ENCODE measurements around the gene AGAP1. TPM values are rescaled to one million over a fixed set of nuclear protein-coding genes. Genes with fewer than 3 reads are reported as not detected.

AGAP1 gene
- total and polyA plus RNA-seq, 7 donors: 4.2 to 21.6 (median 16.6) TPM

GRCh38 chr2:235780401-235780800 is 286.6 kb downstream of the AGAP1 start:
- H3K9me3 ChIP-seq: no peaks in the 10 kb centered on the region
- peaks cover 0 to 6% of the 10 kb centered on the region in 2 donors for H3K36me3 ChIP-seq (ENCODE audit: insufficient read depth in 1 of 2, low read depth in 1 of 2)
- no peak for ATAC-seq
- 94 to 95% (median 94%) methylated on average over 4 of the region's 4 CpGs for WGBS, 3 donors
- no peak overlapping the region for H3K4me3 ChIP-seq
- no peaks in the 10 kb centered on the region for H3K4me1 ChIP-seq
- H3K27me3 ChIP-seq (ENCODE audit: insufficient read depth in 3 of 3, low read length in 2 of 3): no peaks in the 10 kb centered on the region
- no peak for TF ChIP-seq CTCF (IDR thresholded peaks at IDR 0.05)
- H3K27ac ChIP-seq: no peak overlapping the region
- DNase-seq: no peak
- intact Hi-C loops (cut with DNase I): no loop called here

- no peaks in the 10 kb centered on the region for H3K27me3 ChIP-seq (ENCODE audit: insufficient read depth in 3 of 3, low read length in 2 of 3)
- no peaks in the 10 kb centered on the region for H3K9me3 ChIP-seq
- 83 to 98% (median 87%) methylated on average over 6 of the region's 6 CpGs for WGBS, 3 donors
- peaks cover 0 to 6% of the 10 kb centered on the region in 2 donors for H3K36me3 ChIP-seq (ENCODE audit: insufficient read depth in 1 of 2, low read depth in 1 of 2)
- DNase-seq (no peak), ATAC-seq (no peak)
- no peaks in the 10 kb centered on the region for H3K4me1 ChIP-seq
- H3K27ac ChIP-seq: no peak overlapping the region
- intact Hi-C loops (cut with DNase I): no loop called here
- H3K4me3 ChIP-seq: no peak overlapping the region
- no peak for TF ChIP-seq CTCF (IDR thresholded peaks at IDR 0.05)
Measured at GRCh38 chr2:235781775-235782174, 287.9 kb downstream of the AGAP1 start.

DNA sequence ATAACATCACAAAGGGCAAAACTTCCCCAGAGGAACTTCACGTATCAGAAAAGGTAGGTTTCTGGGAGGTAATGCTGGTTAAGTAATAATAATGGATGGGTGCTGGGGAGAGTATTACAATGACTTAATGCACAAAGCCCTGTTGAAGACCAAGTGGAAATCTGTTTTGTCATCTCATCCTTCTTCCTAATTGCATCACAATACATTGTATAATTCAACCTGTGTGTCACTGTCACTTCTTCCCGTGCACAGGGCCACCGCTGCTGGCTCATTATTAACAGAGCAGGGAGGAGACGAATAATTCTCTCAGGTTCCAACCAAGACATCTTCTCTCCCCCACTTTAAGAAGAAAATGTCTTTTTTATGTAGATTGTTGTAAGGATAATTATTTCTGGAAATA is 290.9 kb downstream of the AGAP1 start:
- DNase-seq: no peak
- no peaks in the 10 kb centered on the region for H3K9me3 ChIP-seq
- 94 to 95% (median 95%) methylated on average over 4 of the region's 4 CpGs for WGBS, 3 donors
- no peak for TF ChIP-seq CTCF (IDR thresholded peaks at IDR 0.05)
- H3K4me3 ChIP-seq: no peak overlapping the region
- H3K27me3 ChIP-seq (ENCODE audit: insufficient read depth in 3 of 3, low read length in 2 of 3): no peaks in the 10 kb centered on the region
- no peaks in the 10 kb centered on the region for H3K4me1 ChIP-seq
- no peak overlapping the region for H3K27ac ChIP-seq
- H3K36me3 ChIP-seq (ENCODE audit: insufficient read depth in 1 of 2, low read depth in 1 of 2): peaks cover 0 to 6% of the 10 kb centered on the region in 2 donors
- intact Hi-C loops (cut with DNase I): no loop called here
- no peak for ATAC-seq

- Histone ChIP-seq H3K27me3 (ENCODE audit: insufficient read depth in 3 of 3, low read length in 2 of 3) (no peaks in the 10 kb centered on the region), H3K36me3 (ENCODE audit: insufficient read depth in 1 of 2, low read depth in 1 of 2) (no peaks in the 10 kb centered on the region), H3K4me3 (no peak overlapping the region), H3K9me3 (no peaks in the 10 kb centered on the region), H3K27ac (no peak overlapping the region), H3K4me1 (no peaks in the 10 kb centered on the region)
- WGBS, 3 donors: 86 to 90% (median 88%) methylated on average over 4 of the region's 4 CpGs
- intact Hi-C loops (cut with DNase I): no loop called here
- DNase-seq (no peak), ATAC-seq (no peak)
- no peak for TF ChIP-seq CTCF (IDR thresholded peaks at IDR 0.05)
Measured at GRCh38 chr2:235789552-235789951, 295.7 kb downstream of the AGAP1 start.

DNA sequence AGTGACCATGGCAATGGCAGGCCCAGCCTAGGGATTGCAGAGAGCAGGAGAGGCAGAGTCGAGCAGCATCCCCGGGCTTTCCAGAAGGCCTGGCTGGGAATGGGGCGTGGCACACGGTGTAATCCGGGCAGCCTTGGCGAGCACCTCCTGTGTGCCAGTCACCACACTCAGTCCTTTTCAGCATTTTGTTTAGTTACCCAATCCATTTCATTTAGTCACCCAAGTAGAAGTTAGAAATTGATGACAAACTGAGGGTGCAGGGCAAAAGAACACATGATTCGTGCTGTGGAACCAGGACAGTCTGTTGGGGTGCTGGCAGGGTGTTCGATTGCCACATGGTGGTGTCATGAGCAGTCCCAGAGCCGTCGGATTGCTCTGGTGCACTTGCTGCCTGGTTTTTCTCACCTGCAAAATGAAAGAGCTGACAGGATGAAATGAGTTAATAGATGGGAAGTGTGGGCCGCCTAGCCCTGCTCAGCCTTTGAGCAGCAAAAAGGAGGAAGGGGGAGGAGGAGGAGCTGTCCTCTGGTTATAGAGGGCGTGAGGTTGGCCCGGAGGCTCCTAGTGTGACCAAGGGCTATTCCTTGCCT is 299.4 kb downstream of the AGAP1 start:
- Histone ChIP-seq H3K4me3 (no peak overlapping the region), H3K27me3 (ENCODE audit: insufficient read depth in 3 of 3, low read length in 2 of 3) (no peaks in the 10 kb centered on the region), H3K9me3 (no peaks in the 10 kb centered on the region), H3K27ac (no peak overlapping the region), H3K36me3 (ENCODE audit: insufficient read depth in 1 of 2, low read depth in 1 of 2) (peaks cover 0 to 11% of the 10 kb centered on the region in 2 donors), H3K4me1 (no peaks in the 10 kb centered on the region)
- intact Hi-C loops (cut with DNase I): no loop called here
- peak; percentile 8 for TF ChIP-seq CTCF (IDR thresholded peaks at IDR 0.05)
- no peak for DNase-seq
- no peak for ATAC-seq
- 79 to 81% (median 79%) methylated on average over 13 of the region's 13 CpGs for WGBS, 3 donors
